ENCODE data around the gene FDX2. TPM values are rescaled to one million over a fixed set of nuclear protein-coding genes. Genes with fewer than 3 reads are reported as not detected.

The FDX2 gene
- total RNA-seq, 1 experiment from 2014 or later, result 21.0 TPM

DNA sequence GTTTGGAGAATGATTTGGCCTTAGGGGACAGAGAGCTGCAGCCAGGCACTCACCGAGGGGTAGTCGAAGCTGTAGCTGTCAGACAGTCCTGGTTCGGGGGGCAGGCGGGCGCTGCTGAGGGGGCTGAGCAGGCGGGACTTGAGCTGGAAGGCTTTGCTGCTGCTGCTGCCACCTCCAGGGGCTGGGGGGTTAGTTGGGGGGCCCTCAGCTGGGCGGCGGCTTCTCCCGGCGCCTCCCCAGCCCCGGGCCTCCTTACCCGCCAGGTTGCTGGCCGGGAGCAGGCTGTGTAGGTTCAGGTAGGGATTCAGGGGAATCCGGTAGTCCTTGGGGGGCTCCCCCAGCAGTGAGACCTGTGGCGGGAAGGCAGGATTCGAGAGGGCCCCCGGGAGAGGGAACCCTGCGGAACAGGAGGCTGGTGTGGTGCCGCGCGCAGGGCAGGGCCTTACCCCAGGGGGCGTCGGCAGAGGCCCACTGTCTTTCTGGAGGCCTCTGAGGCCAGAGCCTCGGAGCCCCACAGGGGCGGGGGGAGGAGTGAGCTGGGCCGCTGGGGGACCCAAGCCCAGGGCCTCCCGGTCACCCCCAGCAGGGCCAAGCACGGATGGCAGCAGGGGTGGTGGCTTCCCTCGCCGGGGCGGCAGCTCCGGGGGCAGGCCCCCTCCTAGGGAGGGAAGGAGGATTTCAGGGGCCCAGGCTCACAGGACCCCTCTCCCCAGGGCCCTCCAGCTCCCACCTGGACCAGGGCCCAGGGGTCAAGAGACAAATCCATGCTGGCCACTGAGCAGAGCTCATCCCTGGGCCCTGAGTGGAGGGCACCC is 5.0 kb upstream of the FDX2 start:
- ATAC-seq (no peak), DNase-seq (ENCODE audit: low read depth, low spot score) (no peak)
- no peak overlapping the region for H2AFZ ChIP-seq (ENCODE audit: low read depth, low read length, poor library complexity, severe bottlenecking)
- intact Hi-C loops (cut with micrococcal nuclease), result no loop called here
- H3K9me3 ChIP-seq (ENCODE audit: control insufficient read depth in 1 of 2, insufficient read depth in 1 of 2, low read depth in 1 of 2, low read length in 2 of 2), result no peaks in the 10 kb centered on the region
- no peaks in the 10 kb centered on the region for H3K9me2 ChIP-seq (ENCODE audit: insufficient read depth)
- peaks cover 16 to 33% of the 10 kb centered on the region in 2 experiments; a peak in 3 of 4 replicates for H3K36me3 ChIP-seq (ENCODE audit: control insufficient read depth in 1 of 2, insufficient read depth in 2 of 2, low read length in 2 of 2)
- H3K9ac ChIP-seq (ENCODE audit: low read length), result no peak overlapping the region
- ChIA-PET CTCF (no interaction called here), RAD21 (ENCODE audit: low non-redundant PET in 1 of 2, low total read pairs in 2 of 2, uncharacterized antibody in 2 of 2, unreplicated experiment in 2 of 2) (no interaction called here), POLR2A (no interaction called here)
- no peak overlapping the region for H3K27ac ChIP-seq (ENCODE audit: low read depth, low read length)
- no peak for TF ChIP-seq ZFX (IDR thresholded peaks at IDR 0.05)
- TF ChIP-seq RAD21 (IDR thresholded peaks at IDR 0.05; ENCODE audit: low read depth), result no peak
- TF ChIP-seq TCF7L2 (IDR thresholded peaks at IDR 0.05; ENCODE audit: borderline replicate concordance, extremely low read depth, insufficient read depth, insufficient read length), result no peak
- TF ChIP-seq ELF1 (IDR thresholded peaks at IDR 0.05; ENCODE audit: borderline replicate concordance, low read depth), result no peak
- TF ChIP-seq, protein P1, sequence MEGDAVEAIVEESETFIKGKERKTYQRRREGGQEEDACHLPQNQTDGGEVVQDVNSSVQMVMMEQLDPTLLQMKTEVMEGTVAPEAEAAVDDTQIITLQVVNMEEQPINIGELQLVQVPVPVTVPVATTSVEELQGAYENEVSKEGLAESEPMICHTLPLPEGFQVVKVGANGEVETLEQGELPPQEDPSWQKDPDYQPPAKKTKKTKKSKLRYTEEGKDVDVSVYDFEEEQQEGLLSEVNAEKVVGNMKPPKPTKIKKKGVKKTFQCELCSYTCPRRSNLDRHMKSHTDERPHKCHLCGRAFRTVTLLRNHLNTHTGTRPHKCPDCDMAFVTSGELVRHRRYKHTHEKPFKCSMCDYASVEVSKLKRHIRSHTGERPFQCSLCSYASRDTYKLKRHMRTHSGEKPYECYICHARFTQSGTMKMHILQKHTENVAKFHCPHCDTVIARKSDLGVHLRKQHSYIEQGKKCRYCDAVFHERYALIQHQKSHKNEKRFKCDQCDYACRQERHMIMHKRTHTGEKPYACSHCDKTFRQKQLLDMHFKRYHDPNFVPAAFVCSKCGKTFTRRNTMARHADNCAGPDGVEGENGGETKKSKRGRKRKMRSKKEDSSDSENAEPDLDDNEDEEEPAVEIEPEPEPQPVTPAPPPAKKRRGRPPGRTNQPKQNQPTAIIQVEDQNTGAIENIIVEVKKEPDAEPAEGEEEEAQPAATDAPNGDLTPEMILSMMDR (IDR thresholded peaks at IDR 0.05 in 2 of 3, conservative IDR thresholded peaks at IDR 0.05 in 1 of 3; ENCODE audit: borderline replicate concordance in 1 of 3, insufficient read depth in 1 of 3, low read depth in 2 of 3, low read length in 2 of 3), result no peak
- no peak for TF ChIP-seq CBX3 (IDR thresholded peaks at IDR 0.05; ENCODE audit: low read depth)
- TF ChIP-seq SP1 (IDR thresholded peaks at IDR 0.05; ENCODE audit: low read depth), result no peak
- TF ChIP-seq, protein P2, sequence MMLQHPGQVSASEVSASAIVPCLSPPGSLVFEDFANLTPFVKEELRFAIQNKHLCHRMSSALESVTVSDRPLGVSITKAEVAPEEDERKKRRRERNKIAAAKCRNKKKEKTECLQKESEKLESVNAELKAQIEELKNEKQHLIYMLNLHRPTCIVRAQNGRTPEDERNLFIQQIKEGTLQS (IDR thresholded peaks at IDR 0.05), result no peak
- no peak for TF ChIP-seq EZH2 (IDR thresholded peaks at IDR 0.05)
- no peak for TF ChIP-seq FOSL1 (IDR thresholded peaks at IDR 0.05; ENCODE audit: low read depth)
- TF ChIP-seq, protein P3, sequence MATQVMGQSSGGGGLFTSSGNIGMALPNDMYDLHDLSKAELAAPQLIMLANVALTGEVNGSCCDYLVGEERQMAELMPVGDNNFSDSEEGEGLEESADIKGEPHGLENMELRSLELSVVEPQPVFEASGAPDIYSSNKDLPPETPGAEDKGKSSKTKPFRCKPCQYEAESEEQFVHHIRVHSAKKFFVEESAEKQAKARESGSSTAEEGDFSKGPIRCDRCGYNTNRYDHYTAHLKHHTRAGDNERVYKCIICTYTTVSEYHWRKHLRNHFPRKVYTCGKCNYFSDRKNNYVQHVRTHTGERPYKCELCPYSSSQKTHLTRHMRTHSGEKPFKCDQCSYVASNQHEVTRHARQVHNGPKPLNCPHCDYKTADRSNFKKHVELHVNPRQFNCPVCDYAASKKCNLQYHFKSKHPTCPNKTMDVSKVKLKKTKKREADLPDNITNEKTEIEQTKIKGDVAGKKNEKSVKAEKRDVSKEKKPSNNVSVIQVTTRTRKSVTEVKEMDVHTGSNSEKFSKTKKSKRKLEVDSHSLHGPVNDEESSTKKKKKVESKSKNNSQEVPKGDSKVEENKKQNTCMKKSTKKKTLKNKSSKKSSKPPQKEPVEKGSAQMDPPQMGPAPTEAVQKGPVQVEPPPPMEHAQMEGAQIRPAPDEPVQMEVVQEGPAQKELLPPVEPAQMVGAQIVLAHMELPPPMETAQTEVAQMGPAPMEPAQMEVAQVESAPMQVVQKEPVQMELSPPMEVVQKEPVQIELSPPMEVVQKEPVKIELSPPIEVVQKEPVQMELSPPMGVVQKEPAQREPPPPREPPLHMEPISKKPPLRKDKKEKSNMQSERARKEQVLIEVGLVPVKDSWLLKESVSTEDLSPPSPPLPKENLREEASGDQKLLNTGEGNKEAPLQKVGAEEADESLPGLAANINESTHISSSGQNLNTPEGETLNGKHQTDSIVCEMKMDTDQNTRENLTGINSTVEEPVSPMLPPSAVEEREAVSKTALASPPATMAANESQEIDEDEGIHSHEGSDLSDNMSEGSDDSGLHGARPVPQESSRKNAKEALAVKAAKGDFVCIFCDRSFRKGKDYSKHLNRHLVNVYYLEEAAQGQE (IDR thresholded peaks at IDR 0.05; ENCODE audit: low read depth), result no peak
- no peak overlapping the region for H3K4me2 ChIP-seq (ENCODE audit: low read length)
- H3K4me1 ChIP-seq (ENCODE audit: control insufficient read depth in 1 of 2, insufficient read depth in 2 of 2, low read length in 2 of 2), result peaks cover 0 to 10% of the 10 kb centered on the region in 2 experiments; a peak in 2 of 4 replicates
- H4K20me1 ChIP-seq (ENCODE audit: insufficient read depth), result no peaks in the 10 kb centered on the region
- no peaks in the 10 kb centered on the region for H3K27me3 ChIP-seq (ENCODE audit: insufficient read depth, low read length)
- no peaks in the 10 kb centered on the region; the same call in 1 of the 2 replicates for H3K79me2 ChIP-seq (ENCODE audit: insufficient read depth, low read length)
- no TSS peak for BruUV-seq (replicated peaks)
- no peak overlapping the region for H3K4me3 ChIP-seq (replicated peaks in 1 of 2; ENCODE audit: low read depth in 1 of 2, low read length in 2 of 2)
